Activated naive CD8-positive, alpha-beta T cell treated with anti-CD3 and anti-CD28 coated beads for 36 hours (primary cell): ENCODE data around the gene ARMC3. TPM values are rescaled to one million over a fixed set of nuclear protein-coding genes. Genes with fewer than 3 reads are reported as not detected.
A peak's percentile ranks its signal among the peaks of the same experiment; 100 is the strongest.
"Not testable (repeated sequence)": the region's sequence is repeated elsewhere in the genome, so short reads cannot be mapped to it uniquely, and the experiment has no call there.

Source experiments
- DNase-seq: peaks from one replicate; pipeline ENCODE4 v3.0.0; 2021
- H3K27ac Mint-ChIP-seq: one replicate; pipeline ENCODE4 v1.8.0; 2022; ENCODE audit warnings: mild to moderate bottlenecking, moderate library complexity, mixed read lengths
- H3K27me3 Mint-ChIP-seq: one replicate; pipeline ENCODE4 v1.8.0; 2022; ENCODE audit warnings: mild to moderate bottlenecking, mixed read lengths
- H3K36me3 Mint-ChIP-seq: one replicate; pipeline ENCODE4 v1.8.0; 2021; ENCODE audit warnings: mild to moderate bottlenecking, mixed read lengths
- H3K4me1 Mint-ChIP-seq: one replicate; pipeline ENCODE4 v1.8.0; 2021; ENCODE audit warnings: mixed read lengths
- H3K4me3 Mint-ChIP-seq: one replicate; pipeline ENCODE4 v1.8.0; 2022; ENCODE audit warnings: mild to moderate bottlenecking, moderate library complexity, mixed read lengths
- H3K9me3 Mint-ChIP-seq: one replicate; pipeline ENCODE4 v1.8.0; 2022; ENCODE audit warnings: mixed read lengths
- total RNA-seq, 2 experiments: library from RNA; stranded (reverse); gene quantifications; one replicate each; pipeline ENCODE4 v1.2.3, GENCODE V29; 2021

The ARMC3 gene
- total RNA-seq: under 1 TPM in 1 of 2 experiments, not detected in 1; 0.39 TPM

- H3K4me1 Mint-ChIP-seq: no peaks in the 10 kb centered on the region
- H3K27ac Mint-ChIP-seq: peak within 1 kb of the TSS; percentile 21
- H3K36me3 Mint-ChIP-seq: no peaks in the 10 kb centered on the region
- no peaks in the 10 kb centered on the region for H3K9me3 Mint-ChIP-seq
- peaks cover 4% of the 10 kb centered on the region for H3K27me3 Mint-ChIP-seq
- no peak within 1 kb of the TSS for H3K4me3 Mint-ChIP-seq
- DNase-seq: peak; percentile 85
Observed at GRCh38 chr10:22927661-22928403, at the start of gene ARMC3. Gene ARMC3, plus strand, starts transcription at chr10:22928053. Its CDS starts 3,944 bp downstream, at chr10:22931997.

DNA sequence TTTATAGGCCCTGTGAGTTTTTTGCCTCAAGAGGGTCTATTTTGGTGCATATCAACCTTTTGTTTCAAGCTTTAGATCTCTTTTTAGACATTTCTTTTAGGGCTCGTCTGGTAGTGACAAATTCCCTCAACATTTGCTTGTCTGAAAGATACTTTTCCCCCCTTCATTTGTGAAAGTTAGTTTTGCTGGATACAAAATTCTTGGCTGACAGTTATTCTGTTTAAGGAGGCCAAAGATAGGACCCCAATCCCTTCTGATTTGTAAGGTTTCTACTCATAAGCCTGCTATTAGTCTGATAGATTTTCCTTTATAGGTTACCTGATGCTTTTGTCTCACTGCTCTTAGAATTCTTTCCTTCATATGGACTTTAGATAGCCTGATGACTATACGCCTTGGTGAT is 36.1 kb upstream of the ARMC3 start:
- no peak overlapping the region for H3K4me3 Mint-ChIP-seq
- DNase-seq: no peak
- no peaks in the 10 kb centered on the region for H3K27me3 Mint-ChIP-seq
- peaks cover 37% of the 10 kb centered on the region for H3K9me3 Mint-ChIP-seq
- no peak overlapping the region for H3K27ac Mint-ChIP-seq
- H3K36me3 Mint-ChIP-seq: peaks cover 6% of the 10 kb centered on the region
- H3K4me1 Mint-ChIP-seq: no peaks in the 10 kb centered on the region

DNA sequence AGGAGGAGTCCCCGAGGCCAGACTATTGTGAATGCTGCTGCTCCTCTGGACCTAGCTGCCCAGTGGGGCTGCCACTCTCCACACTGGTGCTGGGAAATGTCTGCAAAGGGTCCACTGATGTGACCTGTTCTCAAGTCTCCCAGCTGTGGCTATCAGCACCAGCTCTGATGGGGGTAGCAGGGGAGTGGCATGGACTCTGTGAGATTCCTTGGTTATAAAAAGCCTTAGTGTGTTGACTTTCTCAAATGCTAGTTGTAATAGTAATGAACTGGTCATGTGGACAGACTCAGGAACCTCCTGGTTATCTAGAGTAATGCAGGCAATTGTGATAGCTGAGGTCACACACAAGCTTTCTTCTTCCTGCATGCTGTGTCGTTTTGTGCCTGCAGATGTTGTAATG is 34.1 kb upstream of the ARMC3 start:
- no peak for DNase-seq
- Mint-ChIP-seq H3K27ac (no peak overlapping the region), H3K36me3 (peaks cover 1% of the 10 kb centered on the region), H3K27me3 (no peaks in the 10 kb centered on the region), H3K9me3 (peaks cover 20% of the 10 kb centered on the region), H3K4me1 (no peaks in the 10 kb centered on the region), H3K4me3 (no peak overlapping the region)

DNA sequence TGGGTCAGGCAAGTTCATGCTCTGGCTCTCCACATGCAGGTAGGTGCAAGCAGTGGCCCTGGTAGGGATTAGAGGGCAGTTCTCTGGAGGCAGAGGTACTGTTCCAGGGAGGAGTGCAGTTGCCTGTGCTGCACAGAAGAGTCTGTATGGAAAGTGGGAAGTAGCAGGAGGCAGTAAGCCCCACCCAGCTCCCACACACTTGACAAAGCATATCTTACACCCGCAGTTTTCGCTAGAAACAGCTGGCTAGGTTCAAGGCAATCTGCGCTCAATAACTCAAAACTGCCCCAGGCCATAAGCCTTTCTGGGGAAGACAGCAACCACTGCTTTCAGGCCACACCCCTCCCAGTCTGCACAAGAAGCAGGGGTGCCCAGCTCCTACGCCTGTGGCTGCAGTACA is 33.1 kb upstream of the ARMC3 start:
- Mint-ChIP-seq H3K4me3 (no peak overlapping the region), H3K27me3 (no peaks in the 10 kb centered on the region), H3K36me3 (peaks cover 1% of the 10 kb centered on the region), H3K27ac (no peak overlapping the region), H3K9me3 (peaks cover 17% of the 10 kb centered on the region), H3K4me1 (no peaks in the 10 kb centered on the region)
- no peak for DNase-seq

DNA sequence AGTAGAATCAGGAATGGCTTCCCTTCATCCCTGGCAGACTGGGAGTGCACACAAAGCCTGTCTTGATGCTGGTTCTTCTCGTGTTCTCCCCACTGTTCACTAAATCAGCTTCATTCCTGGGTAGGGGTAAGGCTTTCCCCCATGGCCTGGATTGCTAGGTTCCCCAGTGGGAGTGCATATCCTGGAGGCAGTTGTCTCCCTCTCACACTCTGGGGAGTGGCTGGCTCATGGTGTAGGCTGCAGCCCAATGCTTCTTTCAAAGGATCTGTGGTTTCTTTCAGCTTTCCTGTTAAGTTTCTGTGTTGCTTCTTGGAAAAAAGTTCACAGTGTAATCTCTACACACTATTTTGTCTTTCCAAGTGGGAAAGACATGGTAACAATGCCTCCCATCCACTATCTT is 32.6 kb upstream of the ARMC3 start:
- peaks cover 14% of the 10 kb centered on the region for H3K9me3 Mint-ChIP-seq

GRCh38 chr10:22897371-22897770 is 30.5 kb upstream of the ARMC3 start:
- no peak for DNase-seq
- Mint-ChIP-seq H3K27ac (no peak overlapping the region), H3K4me1 (no peaks in the 10 kb centered on the region), H3K36me3 (peaks cover 2% of the 10 kb centered on the region), H3K4me3 (no peak overlapping the region), H3K27me3 (no peaks in the 10 kb centered on the region), H3K9me3 (peaks cover 7% of the 10 kb centered on the region)

More for the DNA sequence above, 32.6 kb upstream of the ARMC3 start:
- H3K4me1 Mint-ChIP-seq: no peaks in the 10 kb centered on the region
- no peaks in the 10 kb centered on the region for H3K27me3 Mint-ChIP-seq
- no peak overlapping the region for H3K4me3 Mint-ChIP-seq
- H3K27ac Mint-ChIP-seq: no peak overlapping the region
- H3K36me3 Mint-ChIP-seq: no peaks in the 10 kb centered on the region
- no peak for DNase-seq

DNA sequence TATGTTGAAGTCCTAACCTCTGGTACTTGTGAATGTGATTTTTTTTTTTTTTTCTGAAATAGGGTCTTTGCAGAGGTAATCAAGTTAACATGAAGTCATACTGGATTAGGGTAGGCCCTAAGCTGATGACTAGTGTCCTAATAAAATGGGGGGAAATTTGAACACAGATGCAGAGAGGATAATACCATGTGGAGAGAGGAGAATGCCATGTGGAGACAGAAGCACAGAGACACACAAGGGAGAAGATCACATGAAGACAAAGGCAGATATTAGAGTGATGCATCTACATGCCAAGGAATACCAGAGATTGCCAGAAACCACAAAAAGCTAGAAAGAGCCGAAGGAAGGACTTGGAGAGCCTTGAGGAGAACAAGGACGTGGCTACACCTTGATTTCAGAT is 28.5 kb upstream of the ARMC3 start:
- Mint-ChIP-seq H3K27me3 (no peaks in the 10 kb centered on the region), H3K36me3 (peaks cover 2% of the 10 kb centered on the region), H3K27ac (no peak overlapping the region), H3K4me3 (no peak overlapping the region), H3K9me3 (peaks cover 8% of the 10 kb centered on the region), H3K4me1 (no peaks in the 10 kb centered on the region)
- DNase-seq: no peak

DNA sequence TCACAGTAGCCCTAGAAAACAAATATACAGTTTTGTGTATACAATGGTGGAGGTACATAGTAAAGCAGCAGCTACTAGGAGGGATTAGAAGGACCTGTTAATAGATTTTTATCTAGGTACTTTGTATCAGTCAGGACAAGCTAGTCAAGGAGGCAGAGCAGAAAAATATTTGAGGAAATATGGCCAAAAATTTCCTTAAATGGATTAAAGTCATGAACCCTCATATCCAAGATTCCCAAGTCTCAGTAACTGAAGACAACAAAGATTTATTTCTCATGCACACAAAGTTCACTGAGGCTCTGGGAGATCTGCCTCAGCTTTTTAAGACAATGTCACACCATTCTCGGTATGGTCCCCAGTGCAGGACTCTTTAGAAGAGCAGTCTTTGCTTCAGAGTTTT is 28.1 kb upstream of the ARMC3 start:
- Mint-ChIP-seq H3K4me1 (no peaks in the 10 kb centered on the region), H3K4me3 (no peak overlapping the region), H3K36me3 (peaks cover 2% of the 10 kb centered on the region), H3K27me3 (no peaks in the 10 kb centered on the region), H3K27ac (no peak overlapping the region), H3K9me3 (peaks cover 8% of the 10 kb centered on the region)
- DNase-seq: no peak

- H3K4me3 Mint-ChIP-seq: no peak overlapping the region
- H3K9me3 Mint-ChIP-seq: peaks cover 8% of the 10 kb centered on the region
- peaks cover 2% of the 10 kb centered on the region for H3K36me3 Mint-ChIP-seq
- no peaks in the 10 kb centered on the region for H3K4me1 Mint-ChIP-seq
- H3K27me3 Mint-ChIP-seq: no peaks in the 10 kb centered on the region
- H3K27ac Mint-ChIP-seq: no peak overlapping the region
- DNase-seq: no peak
Observed at GRCh38 chr10:22900841-22901601, 26.8 kb upstream of the ARMC3 start.

DNA sequence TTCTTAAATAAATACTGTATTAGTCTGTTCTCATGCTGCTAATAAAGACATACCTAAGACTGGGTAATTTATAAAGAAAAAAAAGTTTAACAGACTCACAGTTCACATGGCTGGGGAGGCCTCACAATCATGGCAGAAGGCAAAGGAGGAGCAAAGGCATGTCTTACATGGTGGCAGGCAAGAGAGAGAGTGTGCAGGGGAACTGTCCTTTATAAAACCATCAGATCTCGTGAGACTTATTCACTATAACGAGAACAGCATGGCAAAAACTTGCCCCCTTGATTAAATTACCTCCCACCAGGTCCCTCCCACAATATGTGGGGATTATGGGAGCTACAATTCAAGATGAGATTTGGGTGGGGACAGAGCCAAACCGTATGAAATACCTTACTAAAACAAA is 25.7 kb upstream of the ARMC3 start:
- not testable (repeated sequence) for H3K36me3 Mint-ChIP-seq, H3K4me1 Mint-ChIP-seq, H3K9me3 Mint-ChIP-seq, H3K27me3 Mint-ChIP-seq, H3K4me3 Mint-ChIP-seq, DNase-seq, H3K27ac Mint-ChIP-seq

GRCh38 chr10:22903694-22904093 is 24.2 kb upstream of the ARMC3 start:
- H3K27ac Mint-ChIP-seq: no peak overlapping the region
- H3K36me3 Mint-ChIP-seq: peaks cover 7% of the 10 kb centered on the region
- peaks cover 18% of the 10 kb centered on the region for H3K9me3 Mint-ChIP-seq
- H3K27me3 Mint-ChIP-seq: no peaks in the 10 kb centered on the region
- H3K4me3 Mint-ChIP-seq: no peak overlapping the region
- DNase-seq: no peak
- H3K4me1 Mint-ChIP-seq: no peaks in the 10 kb centered on the region

GRCh38 chr10:22906767-22907166 is 21.1 kb upstream of the ARMC3 start:
- Mint-ChIP-seq H3K36me3 (peaks cover 16% of the 10 kb centered on the region), H3K9me3 (peaks cover 32% of the 10 kb centered on the region), H3K4me3 (no peak overlapping the region), H3K27ac (no peak overlapping the region), H3K4me1 (peaks cover 3% of the 10 kb centered on the region), H3K27me3 (no peaks in the 10 kb centered on the region)
- no peak for DNase-seq

DNA sequence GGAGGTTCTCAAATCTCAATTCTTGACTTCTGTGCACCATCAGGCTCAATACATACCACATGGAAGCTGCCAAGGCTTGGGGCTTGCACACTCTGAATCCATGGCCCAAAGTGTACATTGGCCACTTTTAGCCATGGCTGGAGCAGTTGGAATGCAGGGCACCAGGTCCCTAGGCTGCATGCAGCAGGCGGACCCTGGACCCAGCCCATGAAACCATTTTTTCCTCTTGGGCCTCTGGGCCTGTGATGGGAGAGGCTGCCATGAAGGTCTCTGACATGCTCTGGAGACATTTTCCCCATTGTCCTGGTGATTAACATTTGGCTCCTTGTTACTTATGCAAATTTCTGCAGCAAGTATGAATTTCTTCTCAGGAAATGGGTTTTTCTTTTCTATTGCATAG is 19.0 kb upstream of the ARMC3 start:
- Mint-ChIP-seq H3K4me3 (no peak overlapping the region), H3K4me1 (peaks cover 11% of the 10 kb centered on the region), H3K27me3 (no peaks in the 10 kb centered on the region), H3K36me3 (peaks cover 16% of the 10 kb centered on the region), H3K9me3 (peaks cover 27% of the 10 kb centered on the region), H3K27ac (no peak overlapping the region)
- DNase-seq: no peak

DNA sequence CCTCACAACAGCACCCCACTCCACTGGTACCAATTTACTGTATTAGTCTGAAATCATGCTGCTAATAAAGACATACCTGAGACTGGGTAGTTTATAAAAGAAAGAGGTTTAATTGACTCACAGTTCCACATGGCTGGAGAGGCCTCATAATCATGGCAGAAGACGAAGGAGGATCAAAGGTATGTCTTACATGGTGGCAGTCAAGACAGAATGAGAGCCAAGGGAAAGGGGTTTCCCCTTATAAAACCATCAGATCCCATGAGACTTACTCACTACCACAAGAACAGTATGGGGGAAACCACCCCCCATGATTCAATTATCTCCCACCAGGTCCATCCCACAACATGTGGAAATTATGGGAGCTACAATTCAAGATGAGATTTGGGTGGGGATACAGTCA is 18.2 kb upstream of the ARMC3 start:
- Mint-ChIP-seq H3K4me1 (peaks cover 12% of the 10 kb centered on the region), H3K36me3 (peaks cover 16% of the 10 kb centered on the region), H3K9me3 (peaks cover 27% of the 10 kb centered on the region)
- H3K27me3 Mint-ChIP-seq, H3K27ac Mint-ChIP-seq, H3K4me3 Mint-ChIP-seq, DNase-seq: not testable (repeated sequence)

DNA sequence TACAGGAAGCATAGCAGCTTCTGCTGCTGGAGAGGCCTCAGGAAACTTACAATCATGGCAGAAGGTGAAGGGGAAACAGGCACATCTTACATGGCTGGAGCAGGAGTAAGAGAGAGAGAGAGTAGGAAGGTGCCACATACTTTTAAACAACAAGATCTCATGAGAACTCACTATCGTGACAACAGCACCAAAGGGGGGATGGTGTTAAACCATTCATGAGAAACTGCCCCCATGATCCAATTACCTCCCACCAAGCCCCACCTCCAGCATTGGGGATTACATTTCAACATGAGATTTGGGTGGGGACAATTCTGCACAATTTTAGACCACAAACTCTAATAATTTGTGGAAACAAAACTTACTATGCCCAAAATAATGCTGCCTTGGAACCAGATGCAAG is 16.8 kb upstream of the ARMC3 start:
- no peak overlapping the region for H3K27ac Mint-ChIP-seq
- H3K9me3 Mint-ChIP-seq: peaks cover 27% of the 10 kb centered on the region
- H3K4me3 Mint-ChIP-seq: no peak overlapping the region
- H3K4me1 Mint-ChIP-seq: peaks cover 12% of the 10 kb centered on the region
- no peak for DNase-seq
- H3K36me3 Mint-ChIP-seq: peaks cover 16% of the 10 kb centered on the region
- no peaks in the 10 kb centered on the region for H3K27me3 Mint-ChIP-seq
